WTC11 (cell line): ENCODE measurements around the gene APBA1. TPM values are rescaled to one million over a fixed set of nuclear protein-coding genes. Genes with fewer than 3 reads are reported as not detected.

Experiments used
- ATAC-seq: fragments of 200-7000 bp; cut with Tn5 transposase; 2 replicates; pipeline ENCODE4 v1.10.0; 2021; ENCODE audit warnings: mild to moderate bottlenecking, moderate library complexity
- CTCF ChIA-PET: fragments of 300-600 bp; sonication (Branson Sonifier 250); formaldehyde crosslinking; loops from one replicate; lab custom pipeline; 2021; ENCODE audit warnings: antibody characterized with exemption; lab: Charles Lee
- POLR2A ChIA-PET: fragments of 350-600 bp; sonication (Branson Sonifier 250); formaldehyde crosslinking; loops from one replicate; lab custom pipeline; 2021; ENCODE audit warnings: antibody characterized with exemption; lab: Charles Lee
- DNase-seq: peaks from one replicate; pipeline ENCODE4 v3.0.0; 2021; ENCODE audit warnings: low spot score
- H3K27ac Mint-ChIP-seq: 2 replicates; pipeline ENCODE4 v1.8.0; 2021; ENCODE audit warnings: mixed read lengths
- H3K27me3 Mint-ChIP-seq: 2 replicates; pipeline ENCODE4 v1.8.0; 2021; ENCODE audit warnings: low read depth, mild to moderate bottlenecking, moderate library complexity, mixed read lengths
- H3K36me3 Mint-ChIP-seq: 2 replicates; pipeline ENCODE4 v1.8.0; 2021; ENCODE audit warnings: mixed read lengths
- H3K4me1 Mint-ChIP-seq: 2 replicates; pipeline ENCODE4 v1.8.0; 2022; ENCODE audit warnings: mixed read lengths
- H3K4me3 Mint-ChIP-seq: 2 replicates; pipeline ENCODE4 v1.8.0; 2021; ENCODE audit warnings: mild to moderate bottlenecking, moderate library complexity, mixed read lengths
- H3K9me3 Mint-ChIP-seq: 2 replicates; pipeline ENCODE4 v1.8.0; 2021; ENCODE audit warnings: mixed read lengths
- ATF1 ChIP-seq: sonication (generic); formaldehyde crosslinking; IDR thresholded peaks from 2 replicates; pipeline ENCODE4 v1.8.1; 2023; ENCODE audit warnings: mild to moderate bottlenecking, moderate library complexity, missing genetic modification reagents
- ATF2 ChIP-seq: sonication (generic); formaldehyde crosslinking; IDR thresholded peaks from 2 replicates; pipeline ENCODE4 v1.8.1; 2022; ENCODE audit warnings: low read depth, missing genetic modification reagents, borderline replicate concordance
- CDX4 ChIP-seq: fragments of 250-450 bp; sonication (Bioruptor Pico); IDR thresholded peaks from 2 replicates; pipeline ENCODE4 v1.9.0; 2021; ENCODE audit warnings: moderate library complexity, mild to moderate bottlenecking, inconsistent platforms, borderline replicate concordance
- E2F5 ChIP-seq: sonication (generic); formaldehyde crosslinking; IDR thresholded peaks from 2 replicates; pipeline ENCODE4 v1.8.1; 2022; ENCODE audit warnings: mild to moderate bottlenecking, moderate library complexity, missing genetic modification reagents
- ERG ChIP-seq: fragments of 250-450 bp; sonication (Bioruptor Pico); IDR thresholded peaks from 2 replicates; pipeline ENCODE4 v1.8.0; 2021; ENCODE audit warnings: mild to moderate bottlenecking
- FOXK1 ChIP-seq: sonication (generic); formaldehyde crosslinking; IDR thresholded peaks from 2 replicates; pipeline ENCODE4 v1.8.0; 2022; ENCODE audit warnings: mild to moderate bottlenecking, moderate library complexity, missing genetic modification reagents
- GRHL2 ChIP-seq: fragments of 250-450 bp; sonication (Bioruptor Pico); IDR thresholded peaks from 2 replicates; pipeline ENCODE4 v1.8.0; 2022; ENCODE audit warnings: mild to moderate bottlenecking, moderate library complexity; ENCODE audit not compliant: insufficient replicate concordance, severe bottlenecking
- GTF2I ChIP-seq: fragments of 250-450 bp; sonication (Bioruptor Pico); conservative IDR thresholded peaks from 2 replicates; pipeline ENCODE4 v1.4.0; 2021; ENCODE audit warnings: mild to moderate bottlenecking
- MAX ChIP-seq: sonication (generic); formaldehyde crosslinking; IDR thresholded peaks from 2 replicates; pipeline ENCODE4 v1.8.0; 2022; ENCODE audit warnings: mild to moderate bottlenecking, missing genetic modification reagents
- MLX ChIP-seq: sonication (generic); formaldehyde crosslinking; IDR thresholded peaks from 2 replicates; pipeline ENCODE4 v1.8.1; 2023; ENCODE audit warnings: mild to moderate bottlenecking, missing genetic modification reagents, moderate library complexity
- NR1H2 ChIP-seq: sonication (generic); formaldehyde crosslinking; IDR thresholded peaks from 2 replicates; pipeline ENCODE4 v1.9.0; 2021; ENCODE audit warnings: mild to moderate bottlenecking, moderate library complexity, missing genetic modification reagents
- NR2C2 ChIP-seq: sonication (generic); formaldehyde crosslinking; IDR thresholded peaks from 2 replicates; pipeline ENCODE4 v1.8.0; 2022; ENCODE audit warnings: mild to moderate bottlenecking, missing genetic modification reagents
- NR3C1 ChIP-seq: sonication (generic); formaldehyde crosslinking; conservative IDR thresholded peaks from 2 replicates; pipeline ENCODE4 v1.8.1; 2023; ENCODE audit warnings: low read depth, mild to moderate bottlenecking, missing genetic modification reagents
- PRDM15 ChIP-seq: sonication (generic); formaldehyde crosslinking; IDR thresholded peaks from 2 replicates; pipeline ENCODE4 v1.8.0; 2022; ENCODE audit warnings: missing genetic modification reagents
- PREB ChIP-seq: sonication (generic); formaldehyde crosslinking; IDR thresholded peaks from 2 replicates; pipeline ENCODE4 v1.8.1; 2022; ENCODE audit warnings: mild to moderate bottlenecking, missing genetic modification reagents, moderate library complexity, borderline replicate concordance
- PRRX2 ChIP-seq: fragments of 250-450 bp; sonication (Bioruptor Pico); IDR thresholded peaks from 2 replicates; pipeline ENCODE4 v1.8.0; 2021; ENCODE audit warnings: mild to moderate bottlenecking
- SMAD3 ChIP-seq: sonication (generic); formaldehyde crosslinking; IDR thresholded peaks from 2 replicates; pipeline ENCODE4 v1.8.0; 2022; ENCODE audit warnings: missing genetic modification reagents, mild to moderate bottlenecking, borderline replicate concordance
- ZBTB21 ChIP-seq: sonication (generic); formaldehyde crosslinking; IDR thresholded peaks from 2 replicates; pipeline ENCODE4 v1.8.1; 2023; ENCODE audit warnings: mild to moderate bottlenecking, missing genetic modification reagents, borderline replicate concordance
- ZMAT4 ChIP-seq: fragments of 250-450 bp; sonication (Bioruptor Pico); IDR thresholded peaks from 2 replicates; pipeline ENCODE4 v1.9.0; 2021; ENCODE audit warnings: mild to moderate bottlenecking
- ZNF423 ChIP-seq: fragments of 250-450 bp; sonication (Bioruptor Pico); IDR thresholded peaks from 2 replicates; pipeline ENCODE4 v2.1.2; 2022; ENCODE audit warnings: mild to moderate bottlenecking, moderate library complexity
- ZSCAN18 ChIP-seq: fragments of 250-450 bp; sonication (Bioruptor Pico); IDR thresholded peaks from 2 replicates; pipeline ENCODE4 v2.1.2; 2022; ENCODE audit warnings: mild to moderate bottlenecking, moderate library complexity
- total RNA-seq: library from RNA; stranded (reverse); gene quantifications from 3 replicates; pipeline ENCODE4 v1.2.3, GENCODE V29; 2021

Gene APBA1
- total RNA-seq, 1 experiment from 2014 or later = 0.94 TPM

- Mint-ChIP-seq H3K27me3 (peaks cover 3% of the 10 kb centered on the region; the same call in 1 of the 2 replicates), H3K4me1 (peaks cover 11% of the 10 kb centered on the region), H3K4me3 (no peak overlapping the region), H3K36me3 (no peaks in the 10 kb centered on the region), H3K27ac (no peak overlapping the region), H3K9me3 (no peaks in the 10 kb centered on the region)
- no peak for DNase-seq
- CTCF ChIA-PET = no interaction called here
- no peak for ATAC-seq
- POLR2A ChIA-PET = no interaction called here
- TF ChIP-seq MLX (CRISPR knock-in tag) (no peak), E2F5 (no peak), GTF2I (no peak)
These were observed 78.0 kb downstream of the APBA1 start for GRCh38 chr9:69594180-69594579.

- Mint-ChIP-seq H3K9me3 (no peaks in the 10 kb centered on the region), H3K4me1 (peaks cover 11% of the 10 kb centered on the region), H3K4me3 (no peak overlapping the region), H3K27me3 (peaks cover 5% of the 10 kb centered on the region; the same call in 1 of the 2 replicates), H3K36me3 (no peaks in the 10 kb centered on the region), H3K27ac (no peak overlapping the region)
- TF ChIP-seq ZNF423 (CRISPR knock-in tag) (no peak), FOXK1 (no peak), PRRX2 (no peak), ERG (CRISPR knock-in tag) (no peak), ZSCAN18 (CRISPR knock-in tag) (no peak), SMAD3 (no peak)
- CTCF ChIA-PET = no interaction called here
- POLR2A ChIA-PET = no interaction called here
- ATAC-seq (no peak), DNase-seq (no peak)
These were observed 78.4 kb downstream of the APBA1 start for GRCh38 chr9:69593756-69594155.

- Mint-ChIP-seq H3K27me3 (peaks cover 5% of the 10 kb centered on the region; the same call in 1 of the 2 replicates), H3K27ac (no peak overlapping the region), H3K4me3 (no peak overlapping the region), H3K36me3 (no peaks in the 10 kb centered on the region), H3K4me1 (peaks cover 11% of the 10 kb centered on the region), H3K9me3 (no peaks in the 10 kb centered on the region)
- DNase-seq (no peak), ATAC-seq (no peak)
- ChIA-PET CTCF (no interaction called here), POLR2A (no interaction called here)
- TF ChIP-seq NR1H2 (CRISPR knock-in tag) (no peak), GRHL2 (no peak), ATF1 (no peak), NR3C1 (no peak), ZBTB21 (no peak), PREB (CRISPR knock-in tag) (no peak), FOXK1 (no peak), PRDM15 (no peak), ATF2 (CRISPR knock-in tag) (no peak), ZMAT4 (CRISPR knock-in tag) (no peak), MAX (no peak), NR2C2 (CRISPR knock-in tag) (no peak), CDX4 (CRISPR knock-in tag) (no peak)
These were observed 78.9 kb downstream of the APBA1 start for GRCh38 chr9:69593301-69593700.
